Mesenchymal stem cell (in vitro differentiated cells and primary cell): Measurements from ENCODE around the gene TMEM203.

ENCODE experiments used
- DNase-seq: peaks from one replicate; pipeline ENCODE4 v3.0.0-alpha.2; 2013
- H2AFZ ChIP-seq: one replicate; pipeline ENCODE4 v1.6.1; 2013; ENCODE audit warnings: low read depth, mild to moderate bottlenecking, control low read depth, inconsistent platforms, low read length, moderate library complexity
- H2AK5ac ChIP-seq: 2 replicates; pipeline ENCODE4 v1.6.1; 2013; ENCODE audit warnings: low read length, moderate library complexity, mild to moderate bottlenecking, inconsistent platforms; ENCODE audit not compliant: severe bottlenecking
- H2BK120ac ChIP-seq: one replicate; pipeline ENCODE4 v1.6.1; 2013; ENCODE audit warnings: low read depth, mild to moderate bottlenecking, inconsistent platforms, low read length, moderate library complexity
- H2BK12ac ChIP-seq, 2 experiments: one replicate each; pipeline ENCODE4 v1.6.1; 2013; ENCODE audit warnings: inconsistent platforms in 2 of 2, low read length in 2 of 2, mild to moderate bottlenecking in 2 of 2, moderate library complexity in 2 of 2, control low read depth in 1 of 2
- H2BK15ac ChIP-seq: one replicate; pipeline ENCODE4 v1.6.1; 2013; ENCODE audit warnings: mild to moderate bottlenecking, low read depth, inconsistent platforms; ENCODE audit not compliant: poor library complexity, severe bottlenecking
- H2BK5ac ChIP-seq: 2 replicates; pipeline ENCODE4 v1.6.1; 2013; ENCODE audit warnings: low read depth, mild to moderate bottlenecking, low read length, control low read depth, inconsistent platforms; ENCODE audit not compliant: poor library complexity, severe bottlenecking
- H3K14ac ChIP-seq, 2 experiments: one replicate each; pipeline ENCODE4 v1.6.1; 2013; ENCODE audit warnings: inconsistent platforms in 2 of 2, low read length in 2 of 2, control low read depth in 1 of 2, mild to moderate bottlenecking in 1 of 2, moderate library complexity in 1 of 2
- H3K18ac ChIP-seq, 2 experiments: one replicate each; pipeline ENCODE4 v1.6.1; 2013; ENCODE audit warnings: inconsistent platforms in 2 of 2, low read length in 2 of 2, control low read depth in 1 of 2, low read depth in 1 of 2, mild to moderate bottlenecking in 1 of 2
- H3K23ac ChIP-seq, 2 experiments: one replicate each; pipeline ENCODE4 v1.6.1; 2013; ENCODE audit warnings: inconsistent platforms in 2 of 2, low read length in 2 of 2, mild to moderate bottlenecking in 2 of 2, moderate library complexity in 2 of 2, control low read depth in 1 of 2
- H3K27ac ChIP-seq: 2 replicates; pipeline ENCODE4 v1.5.1; 2013; ENCODE audit warnings: mild to moderate bottlenecking, moderate library complexity, low read length, control low read depth, inconsistent platforms; ENCODE audit not compliant: poor library complexity, severe bottlenecking
- H3K27me3 ChIP-seq, 2 experiments: 2 replicates each; pipeline versions ENCODE4 v1.6.1 to v1.7.0; 2013; ENCODE audit warnings: low read length in 2 of 2, mild to moderate bottlenecking in 2 of 2, moderate library complexity in 2 of 2, control low read depth in 1 of 2, inconsistent platforms in 1 of 2; ENCODE audit not compliant: control insufficient read depth in 1 of 2, insufficient read depth in 1 of 2
- H3K36me3 ChIP-seq, 2 experiments: 2 replicates each; pipeline versions ENCODE4 v1.6.1 to v1.7.0; 2013; ENCODE audit warnings: low read length in 2 of 2, control low read depth in 1 of 2, inconsistent platforms in 1 of 2, low read depth in 1 of 2, mild to moderate bottlenecking in 1 of 2; ENCODE audit not compliant: insufficient read depth in 2 of 2, control insufficient read depth in 1 of 2
- H3K4ac ChIP-seq, 2 experiments: one replicate each; pipeline ENCODE4 v1.6.1; 2013; ENCODE audit warnings: inconsistent platforms in 2 of 2, low read length in 2 of 2, mild to moderate bottlenecking in 2 of 2, moderate library complexity in 2 of 2, control low read depth in 1 of 2, low read depth in 1 of 2
- H3K4me1 ChIP-seq: 2 replicates; pipeline ENCODE4 v1.6.1; 2013; ENCODE audit warnings: low read depth, low read length, control low read depth; ENCODE audit not compliant: control insufficient read depth, insufficient read depth
- H3K4me2 ChIP-seq: 2 replicates; pipeline ENCODE4 v1.6.1; 2013; ENCODE audit warnings: low read length, mild to moderate bottlenecking, inconsistent platforms; ENCODE audit not compliant: poor library complexity, severe bottlenecking
- H3K4me3 ChIP-seq, 2 experiments: 2 replicates each; pipeline versions ENCODE4 v1.5.1 to v1.7.0; 2013; ENCODE audit warnings: low read length in 2 of 2, mild to moderate bottlenecking in 2 of 2, control low read depth in 1 of 2, low read depth in 1 of 2; ENCODE audit not compliant: insufficient read depth in 1 of 2
- H3K79me1 ChIP-seq: replicated peaks from 2 replicates; pipeline ENCODE4 v1.6.1; 2013; ENCODE audit warnings: mild to moderate bottlenecking, control low read depth, low read length, inconsistent platforms; ENCODE audit not compliant: poor library complexity, severe bottlenecking
- H3K9ac ChIP-seq: 2 replicates; pipeline ENCODE4 v1.7.0; 2013; ENCODE audit warnings: mild to moderate bottlenecking, low read length, moderate library complexity
- H3K9me3 ChIP-seq: 2 replicates; pipeline ENCODE4 v1.7.0; 2013; ENCODE audit warnings: mild to moderate bottlenecking, low read length; ENCODE audit not compliant: control insufficient read depth
- H4K8ac ChIP-seq: one replicate; pipeline ENCODE4 v1.6.1; 2013; ENCODE audit warnings: inconsistent platforms, mild to moderate bottlenecking, low read length, moderate library complexity
- H4K91ac ChIP-seq: one replicate; pipeline ENCODE4 v1.6.1; 2013; ENCODE audit warnings: mild to moderate bottlenecking, low read length, inconsistent platforms
- WGBS: methylation state at CpG from one replicate; pipeline ENCODE4 v1.1.7; 2013; ENCODE audit warnings: mixed read lengths; 5-methylcytosine and 5-hydroxymethylcytosine counted together

Gene TMEM203

GRCh38 chr9:137176302-137177182 lies 28.9 kb downstream of the TMEM203 start:
- DNase-seq: peak; percentile 32
- H3K4me1 ChIP-seq: peaks cover 7% of the 10 kb centered on the region
- H2BK12ac ChIP-seq: no peak overlapping the region
- H3K23ac ChIP-seq: no peak overlapping the region
- no peak overlapping the region for H3K27ac ChIP-seq
- no peak overlapping the region for H3K9ac ChIP-seq
- no peak overlapping the region for H3K4me3 ChIP-seq
- H2BK5ac ChIP-seq: no peak overlapping the region
- H2BK120ac ChIP-seq: no peak overlapping the region
- 67% methylated on average over 17 of the region's 17 CpGs for WGBS
- no peak overlapping the region for H3K4me2 ChIP-seq
- no peak overlapping the region for H2AK5ac ChIP-seq
- no peaks in the 10 kb centered on the region for H3K9me3 ChIP-seq
- H3K14ac ChIP-seq: no peak overlapping the region
- H4K8ac ChIP-seq: no peak overlapping the region
- no peak overlapping the region for H2BK15ac ChIP-seq
- H3K36me3 ChIP-seq: peaks cover 31 to 51% of the 10 kb centered on the region in 2 experiments
- H3K79me1 ChIP-seq: peaks cover 7% of the 10 kb centered on the region
- H2AFZ ChIP-seq: no peak overlapping the region
- H3K27me3 ChIP-seq: peaks cover 22 to 34% of the 10 kb centered on the region in 2 experiments
- no peak overlapping the region for H3K4ac ChIP-seq
- H4K91ac ChIP-seq: no peak overlapping the region
- H3K18ac ChIP-seq: no peak overlapping the region

- no peak overlapping the region for H2AFZ ChIP-seq
- H4K8ac ChIP-seq: no peak overlapping the region
- no peak overlapping the region for H3K27ac ChIP-seq
- no peak overlapping the region for H3K23ac ChIP-seq
- no peak overlapping the region for H3K14ac ChIP-seq
- no peak overlapping the region for H3K18ac ChIP-seq
- peaks cover 4% of the 10 kb centered on the region for H3K79me1 ChIP-seq
- no peak overlapping the region for H3K4me2 ChIP-seq
- no peak overlapping the region for H3K4ac ChIP-seq
- H3K4me3 ChIP-seq: no peak overlapping the region
- no peak overlapping the region for H2AK5ac ChIP-seq
- H3K27me3 ChIP-seq: peaks cover 33 to 45% of the 10 kb centered on the region in 2 experiments
- H3K4me1 ChIP-seq: peaks cover 7% of the 10 kb centered on the region
- H3K36me3 ChIP-seq: peaks cover 20 to 40% of the 10 kb centered on the region in 2 experiments
- H2BK120ac ChIP-seq: no peak overlapping the region
- H4K91ac ChIP-seq: no peak overlapping the region
- H2BK15ac ChIP-seq: no peak overlapping the region
- no peak overlapping the region for H2BK5ac ChIP-seq
- no peak for DNase-seq
- H3K9ac ChIP-seq: no peak overlapping the region
- 61% methylated on average over 30 of the region's 33 CpGs for WGBS
- no peaks in the 10 kb centered on the region for H3K9me3 ChIP-seq
- no peak overlapping the region for H2BK12ac ChIP-seq
Observed at GRCh38 chr9:137175345-137175961, 30.0 kb downstream of the TMEM203 start.

- Histone ChIP-seq H2AK5ac (no peak overlapping the region), H3K36me3 (peaks cover 14 to 33% of the 10 kb centered on the region in 2 experiments), H3K79me1 (peaks cover 4% of the 10 kb centered on the region), H3K14ac (no peak overlapping the region), H3K4me2 (no peak overlapping the region), H3K23ac (no peak overlapping the region), H3K4ac (no peak overlapping the region), H3K27me3 (peaks cover 39 to 52% of the 10 kb centered on the region in 2 experiments), H3K9me3 (no peaks in the 10 kb centered on the region), H3K9ac (no peak overlapping the region), H3K4me1 (peaks cover 8% of the 10 kb centered on the region), H2BK120ac (no peak overlapping the region), H2AFZ (no peak overlapping the region), H2BK15ac (no peak overlapping the region), H2BK5ac (no peak overlapping the region), H2BK12ac (no peak overlapping the region), H3K4me3 (no peak overlapping the region), H3K18ac (no peak overlapping the region), H4K8ac (no peak overlapping the region), H3K27ac (no peak overlapping the region), H4K91ac (no peak overlapping the region)
- DNase-seq: no peak
- WGBS: 61% methylated on average over 34 of the region's 34 CpGs
Observed at GRCh38 chr9:137174722-137175293, 30.6 kb downstream of the TMEM203 start.
